Measurements from ENCODE around the gene ANO6. TPM values are rescaled to one million over a fixed set of nuclear protein-coding genes. Genes with fewer than 3 reads are reported as not detected.

ANO6 gene
- total and polyA plus RNA-seq, 2 of the 4 experiments (the other 2 are of a cell fraction) = 21.6 to 41.0 TPM

- Histone ChIP-seq H3K14ac (replicated peaks; ENCODE audit: low read depth, low read length) (no peak overlapping the region), H2AK9ac (replicated peaks; ENCODE audit: low read depth, low read length, poor library complexity) (no peak overlapping the region), H2BK15ac (ENCODE audit: low read depth, low read length) (no peak overlapping the region), H3K23ac (ENCODE audit: low read depth, low read length) (no peak overlapping the region), H4K20me1 (ENCODE audit: insufficient read depth, low read length) (no peaks in the 10 kb centered on the region), H3K4ac (ENCODE audit: low read depth, low read length) (no peak overlapping the region), H3K36me3 (ENCODE audit: control insufficient read depth, insufficient read depth, low read length) (no peaks in the 10 kb centered on the region), H2BK5ac (ENCODE audit: low read depth, low read length, poor library complexity, severe bottlenecking) (no peak overlapping the region), H3K18ac (ENCODE audit: low read depth, low read length) (no peak overlapping the region), H2BK20ac (ENCODE audit: low read depth, low read length) (no peak overlapping the region), H2AK5ac (ENCODE audit: low read depth, low read length) (no peak overlapping the region), H3K9me3 (ENCODE audit: control insufficient read depth, insufficient read depth, low read length) (0 out of 2 replicates have a peak, but pooled peaks cover 3% of the 10 kb centered on the region), H3K56ac (ENCODE audit: extremely low read depth, insufficient read depth, low read length) (no peak overlapping the region), H3K9ac (ENCODE audit: low read depth, low read length) (no peak overlapping the region), H2BK120ac (ENCODE audit: low read depth, low read length) (no peak overlapping the region), H3K79me1 (ENCODE audit: low read depth in 1 of 2, low read length in 2 of 2) (no peaks in the 10 kb centered on the region), H3K4me1 (ENCODE audit: control insufficient read depth, insufficient read depth, low read length) (no peaks in the 10 kb centered on the region), H3K4me2 (ENCODE audit: low read depth, low read length) (no peak overlapping the region), H3K27me3 (ENCODE audit: control insufficient read depth, insufficient read depth, low read length) (peaks cover 6% of the 10 kb centered on the region), H3K4me3 (ENCODE audit: insufficient read depth, low read depth, low read length) (no peak overlapping the region), H3K27ac (ENCODE audit: insufficient read depth, low read length) (no peak overlapping the region), H4K5ac (ENCODE audit: low read depth, low read length) (no peak overlapping the region), H3K9me1 (ENCODE audit: insufficient read depth, low read length) (no peaks in the 10 kb centered on the region), H4K8ac (ENCODE audit: low read depth in 2 of 2, low read length in 2 of 2) (no peak overlapping the region), H4K91ac (ENCODE audit: insufficient read depth, low read depth, low read length) (no peak overlapping the region), H2AFZ (replicated peaks; ENCODE audit: low read length, poor library complexity) (no peak overlapping the region)
- no CpG with 5 or more reads among the region's 3 CpGs for WGBS, 2 experiments (ENCODE audit: extremely low coverage in 2 of 2, insufficient read length in 1 of 2)
- ATAC-seq (ENCODE audit: low read depth) = no peak
- BruUV-seq (replicated peaks) = no TSS peak
- dilution Hi-C loops (cut with HindIII; ENCODE audit: low sequenced_read_pairs, unreplicated experiment) = no loop called here
- no peak for TF ChIP-seq RFX5 (IDR thresholded peaks at IDR 0.05; ENCODE audit: low read depth, low read length)
- no peak for TF ChIP-seq RAD21 (IDR thresholded peaks at IDR 0.05; ENCODE audit: low read length)
- TF ChIP-seq, protein P1, sequence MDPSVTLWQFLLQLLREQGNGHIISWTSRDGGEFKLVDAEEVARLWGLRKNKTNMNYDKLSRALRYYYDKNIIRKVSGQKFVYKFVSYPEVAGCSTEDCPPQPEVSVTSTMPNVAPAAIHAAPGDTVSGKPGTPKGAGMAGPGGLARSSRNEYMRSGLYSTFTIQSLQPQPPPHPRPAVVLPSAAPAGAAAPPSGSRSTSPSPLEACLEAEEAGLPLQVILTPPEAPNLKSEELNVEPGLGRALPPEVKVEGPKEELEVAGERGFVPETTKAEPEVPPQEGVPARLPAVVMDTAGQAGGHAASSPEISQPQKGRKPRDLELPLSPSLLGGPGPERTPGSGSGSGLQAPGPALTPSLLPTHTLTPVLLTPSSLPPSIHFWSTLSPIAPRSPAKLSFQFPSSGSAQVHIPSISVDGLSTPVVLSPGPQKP (IDR thresholded peaks at IDR 0.05; ENCODE audit: borderline replicate concordance, low read depth, low read length) = no peak
- TF ChIP-seq MAZ (IDR thresholded peaks at IDR 0.05; ENCODE audit: borderline replicate concordance, low read depth, low read length) = no peak
- TF ChIP-seq MAFK (IDR thresholded peaks at IDR 0.05; ENCODE audit: low read depth, low read length) = no peak
- TF ChIP-seq, protein P2, sequence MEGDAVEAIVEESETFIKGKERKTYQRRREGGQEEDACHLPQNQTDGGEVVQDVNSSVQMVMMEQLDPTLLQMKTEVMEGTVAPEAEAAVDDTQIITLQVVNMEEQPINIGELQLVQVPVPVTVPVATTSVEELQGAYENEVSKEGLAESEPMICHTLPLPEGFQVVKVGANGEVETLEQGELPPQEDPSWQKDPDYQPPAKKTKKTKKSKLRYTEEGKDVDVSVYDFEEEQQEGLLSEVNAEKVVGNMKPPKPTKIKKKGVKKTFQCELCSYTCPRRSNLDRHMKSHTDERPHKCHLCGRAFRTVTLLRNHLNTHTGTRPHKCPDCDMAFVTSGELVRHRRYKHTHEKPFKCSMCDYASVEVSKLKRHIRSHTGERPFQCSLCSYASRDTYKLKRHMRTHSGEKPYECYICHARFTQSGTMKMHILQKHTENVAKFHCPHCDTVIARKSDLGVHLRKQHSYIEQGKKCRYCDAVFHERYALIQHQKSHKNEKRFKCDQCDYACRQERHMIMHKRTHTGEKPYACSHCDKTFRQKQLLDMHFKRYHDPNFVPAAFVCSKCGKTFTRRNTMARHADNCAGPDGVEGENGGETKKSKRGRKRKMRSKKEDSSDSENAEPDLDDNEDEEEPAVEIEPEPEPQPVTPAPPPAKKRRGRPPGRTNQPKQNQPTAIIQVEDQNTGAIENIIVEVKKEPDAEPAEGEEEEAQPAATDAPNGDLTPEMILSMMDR (conservative IDR thresholded peaks at IDR 0.05; ENCODE audit: low read depth, low read length) = no peak
- TF ChIP-seq NFE2L2 (IDR thresholded peaks at IDR 0.05; ENCODE audit: low read depth, low read length) = no peak
- no peak for TF ChIP-seq POLR2A (IDR thresholded peaks at IDR 0.05; ENCODE audit: low read depth, low read length)
- TF ChIP-seq, protein P3, sequence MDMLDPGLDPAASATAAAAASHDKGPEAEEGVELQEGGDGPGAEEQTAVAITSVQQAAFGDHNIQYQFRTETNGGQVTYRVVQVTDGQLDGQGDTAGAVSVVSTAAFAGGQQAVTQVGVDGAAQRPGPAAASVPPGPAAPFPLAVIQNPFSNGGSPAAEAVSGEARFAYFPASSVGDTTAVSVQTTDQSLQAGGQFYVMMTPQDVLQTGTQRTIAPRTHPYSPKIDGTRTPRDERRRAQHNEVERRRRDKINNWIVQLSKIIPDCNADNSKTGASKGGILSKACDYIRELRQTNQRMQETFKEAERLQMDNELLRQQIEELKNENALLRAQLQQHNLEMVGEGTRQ (IDR thresholded peaks at IDR 0.05; ENCODE audit: low read depth, low read length) = no peak
- no peak for TF ChIP-seq CHD1 (IDR thresholded peaks at IDR 0.05; ENCODE audit: low read depth, low read length)
- TF ChIP-seq MXI1 (IDR thresholded peaks at IDR 0.05; ENCODE audit: borderline replicate concordance, low read depth, low read length) = no peak
- TF ChIP-seq BHLHE40 (IDR thresholded peaks at IDR 0.05; ENCODE audit: low read depth, low read length) = no peak
- no peak for TF ChIP-seq FOS (IDR thresholded peaks at IDR 0.05; ENCODE audit: low read depth, low read length)
- no peak for TF ChIP-seq RCOR1 (IDR thresholded peaks at IDR 0.05; ENCODE audit: insufficient replicate concordance, low read length)
- TF ChIP-seq SMC3 (IDR thresholded peaks at IDR 0.05; ENCODE audit: low read depth, low read length) = no peak
- TF ChIP-seq CEBPB (IDR thresholded peaks at IDR 0.05; ENCODE audit: low read depth, low read length) = no peak
- in situ Hi-C loops (cut with MboI; ENCODE audit: low sequenced_read_pairs) = no loop called here
- POLR2A ChIA-PET (ENCODE audit: unreplicated experiment) = no interaction called here
- intact Hi-C loops (cut with micrococcal nuclease) = no loop called here
- DNase-seq = no peak
- CTCF ChIA-PET = no interaction called here
These were observed 257.7 kb downstream of the ANO6 start for GRCh38 chr12:45473636-45474035.

All from IMR-90 (cell line).